ENCODE data around the gene GATA5.

GATA5 gene

GRCh38 chr20:62501801-62502495, 26.2 kb upstream of the GATA5 start:
- in situ Hi-C loops (cut with MboI; ENCODE audit: low pct_unique_long_range_greater_than_20kb, low sequenced_read_pairs, unreplicated experiment), result no loop called here
- DNase-seq (ENCODE audit: low spot score), result peak; percentile 79
- TF ChIP-seq CTCF (IDR thresholded peaks at IDR 0.05; ENCODE audit: extremely low read depth, insufficient read depth, missing control alignments), result no peak

GRCh38 chr20:62500237-62500864, 24.6 kb upstream of the GATA5 start:
- TF ChIP-seq CTCF (IDR thresholded peaks at IDR 0.05; ENCODE audit: extremely low read depth, insufficient read depth, missing control alignments), result peak; percentile 95
- in situ Hi-C loops (cut with MboI; ENCODE audit: low pct_unique_long_range_greater_than_20kb, low sequenced_read_pairs, unreplicated experiment), result no loop called here
- DNase-seq (ENCODE audit: low spot score), result peak; percentile 87

- TF ChIP-seq CTCF (IDR thresholded peaks at IDR 0.05; ENCODE audit: extremely low read depth, insufficient read depth, missing control alignments), result peak; percentile 10
- in situ Hi-C loops (cut with MboI; ENCODE audit: low pct_unique_long_range_greater_than_20kb, low sequenced_read_pairs, unreplicated experiment), result no loop called here
- DNase-seq (ENCODE audit: low spot score), result no peak
These were observed 24.0 kb upstream of the GATA5 start for GRCh38 chr20:62499758-62500236.

GRCh38 chr20:62498874-62499273, 23.1 kb upstream of the GATA5 start:
- no peak for TF ChIP-seq CTCF (IDR thresholded peaks at IDR 0.05; ENCODE audit: extremely low read depth, insufficient read depth, missing control alignments)

GRCh38 chr20:62496568-62497218, 20.9 kb upstream of the GATA5 start:
- peak; percentile 65 for TF ChIP-seq CTCF (IDR thresholded peaks at IDR 0.05; ENCODE audit: extremely low read depth, insufficient read depth, missing control alignments)
- in situ Hi-C loops (cut with MboI; ENCODE audit: low pct_unique_long_range_greater_than_20kb, low sequenced_read_pairs, unreplicated experiment), result no loop called here

More at GRCh38 chr20:62498874-62499273, 23.1 kb upstream of the GATA5 start:
- no peak for DNase-seq (ENCODE audit: low spot score)
- in situ Hi-C loops (cut with MboI; ENCODE audit: low pct_unique_long_range_greater_than_20kb, low sequenced_read_pairs, unreplicated experiment), result no loop called here

GRCh38 chr20:62495749-62496567, 20.2 kb upstream of the GATA5 start:
- TF ChIP-seq CTCF (IDR thresholded peaks at IDR 0.05; ENCODE audit: extremely low read depth, insufficient read depth, missing control alignments), result no peak
- in situ Hi-C loops (cut with MboI; ENCODE audit: low pct_unique_long_range_greater_than_20kb, low sequenced_read_pairs, unreplicated experiment), result no loop called here
- DNase-seq (ENCODE audit: low spot score), result no peak

More at GRCh38 chr20:62496568-62497218, 20.9 kb upstream of the GATA5 start:
- peak; percentile 73 for DNase-seq (ENCODE audit: low spot score)

Measured in GM13977 (cell line).